Hepatocyte (in vitro differentiated cells): Measurements from ENCODE around the gene LCE2D. TPM values are rescaled to one million over a fixed set of nuclear protein-coding genes. Genes with fewer than 3 reads are reported as not detected.

Experiments used
- DNase-seq: peaks from one replicate; pipeline ENCODE4 v3.0.0-alpha.2; 2016; ENCODE audit warnings: low spot score
- H2AFZ ChIP-seq: fragments of 200-600 bp; sonication (generic); 2 replicates; pipeline ENCODE4 v1.6.0; 2016; ENCODE audit warnings: antibody characterized with exemption, mild to moderate bottlenecking
- H3K27ac ChIP-seq: fragments of 200-600 bp; sonication (generic); 2 replicates; pipeline ENCODE4 v1.5.1; 2016; ENCODE audit warnings: mild to moderate bottlenecking
- H3K27me3 ChIP-seq: fragments of 200-600 bp; sonication (generic); 2 replicates; pipeline ENCODE4 v1.6.1; 2016
- H3K36me3 ChIP-seq: fragments of 200-600 bp; sonication (generic); replicated peaks from 2 replicates; pipeline ENCODE4 v1.5.1; 2016; ENCODE audit warnings: low read depth; ENCODE audit not compliant: insufficient read depth
- H3K4me1 ChIP-seq: fragments of 200-600 bp; sonication (generic); 2 replicates; pipeline ENCODE4 v1.5.1; 2016; ENCODE audit warnings: mild to moderate bottlenecking, moderate library complexity; ENCODE audit not compliant: insufficient read depth
- H3K4me2 ChIP-seq: fragments of 200-600 bp; sonication (generic); 2 replicates; pipeline ENCODE4 v1.6.0; 2016
- H3K4me3 ChIP-seq: fragments of 200-600 bp; sonication (generic); 2 replicates; pipeline ENCODE4 v1.5.1; 2016; ENCODE audit warnings: mild to moderate bottlenecking
- H3K79me2 ChIP-seq: fragments of 200-600 bp; sonication (generic); 2 replicates; pipeline ENCODE4 v1.6.0; 2017; ENCODE audit warnings: mild to moderate bottlenecking
- H3K9me2 ChIP-seq: fragments of 200-600 bp; sonication (generic); replicated peaks from 2 replicates; pipeline ENCODE4 v1.6.0; 2017; ENCODE audit warnings: mild to moderate bottlenecking; ENCODE audit not compliant: insufficient read depth
- H3K9me3 ChIP-seq: fragments of 200-600 bp; sonication (generic); 2 replicates; pipeline ENCODE4 v1.5.1; 2016; ENCODE audit warnings: low read depth, mild to moderate bottlenecking
- H4K20me1 ChIP-seq: fragments of 200-600 bp; sonication (generic); 2 replicates; pipeline ENCODE4 v1.6.0; 2016; ENCODE audit warnings: mild to moderate bottlenecking; ENCODE audit not compliant: insufficient read depth, poor library complexity, severe bottlenecking
- CTCF ChIP-seq: fragments of 200-600 bp; sonication (generic); IDR thresholded peaks from 2 replicates; pipeline ENCODE4 v1.5.1; 2016; ENCODE audit warnings: antibody characterized with exemption, mild to moderate bottlenecking; ENCODE audit not compliant: poor library complexity
- EZH2 ChIP-seq: fragments of 200-600 bp; sonication (generic); IDR thresholded peaks from 2 replicates; pipeline ENCODE4 v1.6.1; 2016; ENCODE audit warnings: antibody characterized with exemption, mild to moderate bottlenecking, borderline replicate concordance
- EZH2phosphoT487 ChIP-seq: fragments of 200-600 bp; sonication (generic); IDR thresholded peaks from one replicate; pipeline ENCODE4 v1.6.1; 2018; ENCODE audit warnings: antibody characterized with exemption, mild to moderate bottlenecking, low read depth, moderate library complexity; ENCODE audit not compliant: unreplicated experiment, severe bottlenecking
- WGBS: methylation state at CpG from one replicate; pipeline ENCODE4 v1.1.6; 2016; ENCODE audit warnings: low lambda C conversion rate; ENCODE audit errors: missing lambda C conversion rate; 5-methylcytosine and 5-hydroxymethylcytosine counted together
- polyA plus RNA-seq: library from polyadenylated mRNA; unstranded; fragments of >200 nt; fragmentation: Nextera tagmentation; extraction: Ambion mirVana; gene quantifications from 2 replicates; pipeline ENCODE4 v1.2.1, GENCODE V29; 2016
- small RNA-seq: library from RNA; depleted of rRNA; stranded (forward); fragments of <200 nt; gene quantifications from one replicate; pipeline ENCODE3, GENCODE V24; 2014
- total RNA-seq: library from RNA; depleted of rRNA; stranded (reverse); fragments of >200 nt; gene quantifications from 2 replicates; pipeline ENCODE4 v1.2.3, GENCODE V29; 2014

LCE2D gene
- total and polyA plus RNA-seq, 2 experiments from 2014 or later, result not detected

GRCh38 chr1:152697701-152698600 lies 34.8 kb downstream of the LCE2D start, which contains the start of gene LCE2A:
TSS of gene LCE2A (plus strand) at chr1:152698345. CDS start at chr1:152698902, 557 bp downstream.
- Histone ChIP-seq H3K9me3 (no peaks in the 10 kb centered on the region), H3K36me3 (no peaks in the 10 kb centered on the region), H2AFZ (no peak within 1 kb of the TSS), H3K4me2 (no peak within 1 kb of the TSS), H3K27ac (no peak within 1 kb of the TSS), H4K20me1 (no peaks in the 10 kb centered on the region), H3K4me3 (no peak within 1 kb of the TSS), H3K4me1 (no peaks in the 10 kb centered on the region), H3K27me3 (no peaks in the 10 kb centered on the region), H3K79me2 (no peaks in the 10 kb centered on the region), H3K9me2 (no peaks in the 10 kb centered on the region)
- DNase-seq, result no peak
- 42% methylated on average over 4 of the region's 4 CpGs for WGBS
- TF ChIP-seq CTCF, result no peak
- no peak for TF ChIP-seq EZH2phosphoT487
- no peak for TF ChIP-seq EZH2

GRCh38 chr1:152699746-152700145 lies 36.6 kb downstream of the LCE2D start:
- Histone ChIP-seq H3K9me3 (no peaks in the 10 kb centered on the region), H2AFZ (no peak overlapping the region), H4K20me1 (no peaks in the 10 kb centered on the region), H3K4me3 (no peak overlapping the region), H3K79me2 (no peaks in the 10 kb centered on the region), H3K4me1 (no peaks in the 10 kb centered on the region), H3K9me2 (no peaks in the 10 kb centered on the region), H3K27me3 (no peaks in the 10 kb centered on the region), H3K27ac (no peak overlapping the region), H3K36me3 (no peaks in the 10 kb centered on the region), H3K4me2 (no peak overlapping the region)
- TF ChIP-seq CTCF (no peak), EZH2phosphoT487 (no peak), EZH2 (no peak)
- no peak for DNase-seq
- 76% methylated on average over 4 of the region's 4 CpGs for whole genome bisulfite sequencing

- Histone ChIP-seq H3K9me2 (no peaks in the 10 kb centered on the region), H3K9me3 (no peaks in the 10 kb centered on the region), H3K4me3 (no peak within 1 kb of the TSS), H3K36me3 (no peaks in the 10 kb centered on the region), H3K4me2 (no peak within 1 kb of the TSS), H3K79me2 (no peaks in the 10 kb centered on the region), H3K27me3 (no peaks in the 10 kb centered on the region), H2AFZ (no peak within 1 kb of the TSS), H3K27ac (no peak within 1 kb of the TSS), H3K4me1 (no peaks in the 10 kb centered on the region), H4K20me1 (no peaks in the 10 kb centered on the region)
- no peak for DNase-seq
- TF ChIP-seq EZH2phosphoT487 (no peak), EZH2 (no peak), CTCF (no peak)
- WGBS, result 48% methylated on average over 2 of the region's 2 CpGs
Observed at GRCh38 chr1:152707860-152708259, 44.7 kb downstream of the LCE2D start, which contains the start of gene LCE4A. TSS of gene LCE4A (plus strand) at chr1:152708160. CDS start at chr1:152709076, 916 bp downstream.

Small RNA genes lying within 50 kb of the gene (small RNA-seq; reads per million reads assigned to genes)
- gene LCE3A, result not detected
- gene LCE3B, result not detected

Other genes with a start within 250 kb of the LCE2D start
- gene CRNN, start 249.1 kb upstream of the LCE2D start, total RNA-seq, result not detected in 2 replicates
- not detected in 2 replicates for gene CRNN, start 249.1 kb upstream of the LCE2D start, polyA plus RNA-seq
- not detected in 2 replicates for gene LCE5A, start 152.6 kb upstream of the LCE2D start, total RNA-seq
- gene LCE5A, start 152.6 kb upstream of the LCE2D start, polyA plus RNA-seq, result not detected in 2 replicates
- not detected in 2 replicates for gene CRCT1, start 148.9 kb upstream of the LCE2D start, total RNA-seq
- not detected in 2 replicates for gene CRCT1, start 148.9 kb upstream of the LCE2D start, polyA plus RNA-seq
- gene LCE3E, start 96.6 kb upstream of the LCE2D start, total RNA-seq, result not detected in 2 replicates
- not detected in 2 replicates for gene LCE3E, start 96.6 kb upstream of the LCE2D start, polyA plus RNA-seq
- not detected in 2 replicates for gene LCE3D, start 82.9 kb upstream of the LCE2D start, total RNA-seq
- not detected in 2 replicates for gene LCE3D, start 82.9 kb upstream of the LCE2D start, polyA plus RNA-seq
- gene LCE3C, start 63.1 kb upstream of the LCE2D start, total RNA-seq, result not detected in 2 replicates
- not detected in 2 replicates for gene LCE3C, start 63.1 kb upstream of the LCE2D start, polyA plus RNA-seq
- gene LCE3B, start 49.6 kb upstream of the LCE2D start, total RNA-seq, result not detected in 2 replicates
- gene LCE3B, start 49.6 kb upstream of the LCE2D start, polyA plus RNA-seq, result not detected in 2 replicates
- not detected in 2 replicates for gene LCE3A, start 40.3 kb upstream of the LCE2D start, total RNA-seq
- not detected in 2 replicates for gene LCE3A, start 40.3 kb upstream of the LCE2D start, polyA plus RNA-seq
- gene LCE2C, start 11.9 kb downstream of the LCE2D start, total RNA-seq, result not detected in 2 replicates
- not detected in 2 replicates for gene LCE2C, start 11.9 kb downstream of the LCE2D start, polyA plus RNA-seq
- not detected in 2 replicates for gene LCE2B, start 22.7 kb downstream of the LCE2D start, total RNA-seq
- gene LCE2B, start 22.7 kb downstream of the LCE2D start, polyA plus RNA-seq, result not detected in 2 replicates
- gene LCE2A, start 35.0 kb downstream of the LCE2D start, total RNA-seq, result not detected in 2 replicates
- gene LCE2A, start 35.0 kb downstream of the LCE2D start, polyA plus RNA-seq, result not detected in 2 replicates
- not detected in 2 replicates for gene LCE4A, start 44.8 kb downstream of the LCE2D start, total RNA-seq
- not detected in 2 replicates for gene LCE4A, start 44.8 kb downstream of the LCE2D start, polyA plus RNA-seq
- gene KPRP, start 94.6 kb downstream of the LCE2D start, total RNA-seq, result not detected in 2 replicates
- gene KPRP, start 94.6 kb downstream of the LCE2D start, polyA plus RNA-seq, result not detected in 2 replicates
- not detected in 2 replicates for gene LCE1F, start 111.8 kb downstream of the LCE2D start, total RNA-seq
- gene LCE1F, start 111.8 kb downstream of the LCE2D start, polyA plus RNA-seq, result not detected in 2 replicates
- gene LCE1E, start 122.9 kb downstream of the LCE2D start, total RNA-seq, result not detected in 2 replicates
- not detected in 2 replicates for gene LCE1E, start 122.9 kb downstream of the LCE2D start, polyA plus RNA-seq
- not detected in 2 replicates for gene LCE1D, start 133.3 kb downstream of the LCE2D start, total RNA-seq
- gene LCE1D, start 133.3 kb downstream of the LCE2D start, polyA plus RNA-seq, result not detected in 2 replicates
- not detected in 2 replicates for gene LCE1C, start 143.3 kb downstream of the LCE2D start, total RNA-seq
- not detected in 2 replicates for gene LCE1C, start 143.3 kb downstream of the LCE2D start, polyA plus RNA-seq
- not detected in 2 replicates for gene LCE1B, start 148.6 kb downstream of the LCE2D start, total RNA-seq
- gene LCE1B, start 148.6 kb downstream of the LCE2D start, polyA plus RNA-seq, result not detected in 2 replicates
- gene LCE1A, start 164.1 kb downstream of the LCE2D start, total RNA-seq, result not detected in 2 replicates
- not detected in 2 replicates for gene LCE1A, start 164.1 kb downstream of the LCE2D start, polyA plus RNA-seq
- gene LCE6A, start 179.5 kb downstream of the LCE2D start, total RNA-seq, result not detected in 2 replicates
- not detected in 2 replicates for gene LCE6A, start 179.5 kb downstream of the LCE2D start, polyA plus RNA-seq
- not detected in 2 replicates for gene LCE7A, start 196.6 kb downstream of the LCE2D start, total RNA-seq
- gene LCE7A, start 196.6 kb downstream of the LCE2D start, polyA plus RNA-seq, result not detected in 2 replicates
- not detected in 2 replicates for gene SMCP, start 214.9 kb downstream of the LCE2D start, total RNA-seq
- gene SMCP, start 214.9 kb downstream of the LCE2D start, polyA plus RNA-seq, result not detected in 2 replicates
- 0.52 TPM in 1 of 2 replicates, not detected in the other for gene IVL, start 245.2 kb downstream of the LCE2D start, total RNA-seq
- gene IVL, start 245.2 kb downstream of the LCE2D start, polyA plus RNA-seq, result not detected in 2 replicates